HL-60/S4 treated with retinoic acid at 250 ng/mL for 4 days and 3 days (cell line): ENCODE measurements around the gene SSTR5.
"Not testable (repeated sequence)": the region's sequence is repeated elsewhere in the genome, so short reads cannot be mapped to it uniquely, and the experiment has no call there.

Experiments used
- in situ Hi-C: fragments of 300-500 bp; cut with MboI; formaldehyde crosslinking; loops from 2 replicates; pipeline ENCODE4 v1.7.0; 2022; ENCODE audit warnings: low sequenced_read_pairs

The SSTR5 gene

GRCh38 chr16:1084971-1085370, 12.4 kb downstream of the SSTR5 start:
- in situ Hi-C loops: no loop called here

- in situ Hi-C loops: not testable (repeated sequence)
Measured at GRCh38 chr16:1086443-1086842, 13.9 kb downstream of the SSTR5 start.

DNA sequence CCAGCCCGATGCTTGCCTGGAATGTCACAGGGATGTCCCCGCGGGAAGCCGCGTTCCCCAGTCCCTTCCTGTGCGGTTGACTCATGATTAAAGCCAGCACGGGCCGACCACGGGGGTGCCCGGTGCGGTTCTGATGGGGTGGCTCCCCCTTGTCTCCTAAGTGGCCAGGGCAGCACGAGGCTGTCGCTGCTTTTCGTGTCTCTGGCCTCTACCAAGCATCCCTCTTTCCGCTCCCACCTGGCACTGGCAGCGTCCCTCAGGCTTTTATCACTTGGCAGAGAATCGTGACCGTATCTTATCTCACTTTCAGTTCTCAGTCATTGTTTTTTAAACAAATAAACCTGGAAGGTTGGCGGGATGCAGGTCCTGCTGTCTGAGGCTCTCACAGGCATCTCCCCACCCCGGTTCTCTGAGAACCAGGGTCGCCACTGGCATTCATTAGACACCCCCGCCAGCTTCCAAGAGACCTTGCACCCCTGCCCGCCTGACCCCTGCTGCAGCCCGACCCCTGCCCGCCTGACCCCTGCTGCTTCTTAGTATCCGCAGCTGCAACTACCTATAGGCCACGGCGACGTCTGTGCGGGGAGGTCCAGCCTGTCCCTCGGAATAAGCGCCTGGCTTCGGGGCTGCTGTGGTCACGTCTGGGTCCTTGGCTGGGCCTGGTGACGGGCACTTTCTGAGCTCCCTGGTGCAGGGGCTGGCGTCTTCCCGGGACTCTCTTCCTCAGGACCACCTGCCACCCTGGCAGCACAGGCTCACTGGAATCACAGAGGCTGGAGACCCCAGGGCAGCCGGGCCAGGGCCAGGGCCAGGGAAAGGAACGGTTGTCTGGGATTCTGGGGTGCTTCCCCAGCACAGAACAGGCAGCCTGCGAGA, 16.0 kb downstream of the SSTR5 start:
- in situ Hi-C loops: no loop called here

GRCh38 chr16:1089439-1089821, 16.9 kb downstream of the SSTR5 start:
- in situ Hi-C loops: no loop called here

DNA sequence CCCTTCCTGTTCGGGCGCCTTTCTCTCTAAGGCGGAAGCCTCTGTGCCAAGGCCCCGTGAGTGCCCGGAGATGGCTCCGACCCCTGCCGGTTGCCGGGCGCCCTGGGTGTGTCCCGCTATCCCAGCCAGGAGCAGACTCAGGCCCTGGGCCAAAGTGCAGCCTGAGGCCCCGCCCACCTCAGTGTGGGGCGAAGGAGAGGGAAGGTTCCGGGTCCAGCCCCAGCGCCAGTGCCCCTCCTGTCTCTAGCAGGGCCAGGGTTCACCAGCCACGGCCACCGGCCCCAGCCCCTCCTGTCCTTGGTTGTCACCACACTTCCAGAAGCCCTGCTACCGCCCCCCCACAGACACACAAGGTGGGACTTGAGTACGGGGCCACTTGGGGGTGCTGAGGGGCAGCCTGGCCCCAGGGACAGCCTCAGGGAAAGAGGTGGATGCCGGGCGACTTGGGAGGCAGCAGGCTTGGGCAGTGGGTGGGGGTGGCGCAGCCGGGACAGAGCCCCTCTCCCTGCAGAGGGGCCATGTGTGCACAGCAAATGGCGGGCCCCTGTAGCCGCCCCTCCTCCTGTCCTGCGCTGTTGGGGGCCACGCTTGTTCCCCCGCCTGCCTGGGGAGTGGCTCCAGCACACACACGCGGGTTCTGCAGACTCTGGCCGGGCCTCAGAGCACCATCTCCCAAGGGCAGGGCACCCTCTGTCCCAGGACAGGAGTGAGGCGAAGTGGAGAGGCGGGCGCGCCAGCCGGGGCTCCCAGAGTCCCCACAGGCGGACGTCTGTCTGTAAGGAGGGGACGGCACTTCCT, 17.5 kb downstream of the SSTR5 start:
- in situ Hi-C loops: no loop called here

DNA sequence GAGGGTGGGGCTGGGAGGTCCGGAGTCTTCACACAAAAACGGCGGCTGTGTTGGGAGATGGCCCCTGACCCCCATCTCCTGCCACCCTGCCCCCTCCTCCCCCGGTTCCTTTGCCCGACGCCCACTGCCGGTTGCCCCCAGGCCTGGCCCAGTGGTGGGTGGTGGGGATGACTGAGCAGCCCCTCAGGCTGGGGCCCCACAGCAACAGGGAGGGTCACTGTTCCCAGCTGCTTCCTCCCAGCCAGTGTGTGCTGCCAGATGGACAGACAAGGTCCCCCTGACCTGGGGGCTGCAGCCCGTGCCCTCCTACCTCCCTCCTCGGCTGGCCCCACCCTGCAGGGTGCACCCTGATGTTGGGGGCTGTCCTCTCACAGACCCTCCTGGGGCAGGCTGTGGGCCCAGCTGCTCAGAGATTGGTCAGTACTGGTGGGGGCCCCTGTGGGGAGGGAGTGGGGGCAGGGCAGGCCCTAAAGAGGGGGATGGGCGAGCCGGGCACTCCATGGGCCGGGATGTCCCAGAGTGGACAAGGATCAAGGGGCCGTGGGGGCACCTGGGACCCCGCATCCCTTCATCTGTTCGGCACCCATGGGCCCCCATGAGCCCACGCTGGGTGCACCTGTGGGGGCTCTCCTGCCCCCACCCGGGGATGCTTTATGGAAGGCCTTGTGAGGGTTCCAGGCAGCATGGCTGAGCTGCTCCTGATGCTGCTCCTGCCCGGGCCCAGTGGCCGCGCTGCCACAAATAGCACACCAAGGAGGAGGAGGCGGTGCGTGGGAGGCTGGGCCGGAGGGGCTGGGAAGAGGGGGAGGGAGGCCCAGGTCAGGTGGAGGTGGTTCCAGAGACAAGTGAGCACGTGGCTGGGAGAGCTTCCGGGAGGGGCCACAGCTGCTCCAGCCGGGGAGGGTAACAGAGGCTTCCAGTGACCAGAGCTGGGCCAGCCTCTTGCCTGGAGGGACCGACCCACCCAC, 18.4 kb downstream of the SSTR5 start:
- in situ Hi-C loops: no loop called here

GRCh38 chr16:1091992-1092552, 19.5 kb downstream of the SSTR5 start:
- in situ Hi-C loops: no loop called here

DNA sequence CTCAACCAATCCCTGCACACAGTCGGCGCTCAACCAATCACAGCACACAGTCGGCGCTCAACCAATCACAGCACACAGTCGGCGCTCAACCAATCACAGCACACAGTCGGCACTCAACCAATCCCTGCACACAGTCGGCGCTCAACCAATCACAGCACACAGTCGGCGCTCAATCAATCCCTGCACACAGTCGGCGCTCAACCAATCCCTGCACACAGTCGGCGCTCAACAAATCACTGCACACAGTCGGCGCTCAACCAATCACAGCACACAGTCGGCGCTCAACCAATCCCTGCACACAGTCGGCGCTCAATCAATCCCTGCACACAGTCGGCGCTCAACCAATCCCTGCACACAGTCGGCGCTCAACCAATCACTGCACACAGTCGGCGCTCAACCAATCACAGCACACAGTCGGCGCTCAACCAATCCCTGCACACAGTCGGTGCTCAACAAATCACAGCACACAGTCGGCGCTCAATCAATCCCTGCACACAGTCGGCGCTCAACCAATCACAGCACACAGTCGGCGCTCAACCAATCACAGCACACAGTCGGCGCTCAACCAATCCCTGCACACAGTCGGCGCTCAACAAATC, 20.2 kb downstream of the SSTR5 start:
- in situ Hi-C loops: not testable (repeated sequence)

DNA sequence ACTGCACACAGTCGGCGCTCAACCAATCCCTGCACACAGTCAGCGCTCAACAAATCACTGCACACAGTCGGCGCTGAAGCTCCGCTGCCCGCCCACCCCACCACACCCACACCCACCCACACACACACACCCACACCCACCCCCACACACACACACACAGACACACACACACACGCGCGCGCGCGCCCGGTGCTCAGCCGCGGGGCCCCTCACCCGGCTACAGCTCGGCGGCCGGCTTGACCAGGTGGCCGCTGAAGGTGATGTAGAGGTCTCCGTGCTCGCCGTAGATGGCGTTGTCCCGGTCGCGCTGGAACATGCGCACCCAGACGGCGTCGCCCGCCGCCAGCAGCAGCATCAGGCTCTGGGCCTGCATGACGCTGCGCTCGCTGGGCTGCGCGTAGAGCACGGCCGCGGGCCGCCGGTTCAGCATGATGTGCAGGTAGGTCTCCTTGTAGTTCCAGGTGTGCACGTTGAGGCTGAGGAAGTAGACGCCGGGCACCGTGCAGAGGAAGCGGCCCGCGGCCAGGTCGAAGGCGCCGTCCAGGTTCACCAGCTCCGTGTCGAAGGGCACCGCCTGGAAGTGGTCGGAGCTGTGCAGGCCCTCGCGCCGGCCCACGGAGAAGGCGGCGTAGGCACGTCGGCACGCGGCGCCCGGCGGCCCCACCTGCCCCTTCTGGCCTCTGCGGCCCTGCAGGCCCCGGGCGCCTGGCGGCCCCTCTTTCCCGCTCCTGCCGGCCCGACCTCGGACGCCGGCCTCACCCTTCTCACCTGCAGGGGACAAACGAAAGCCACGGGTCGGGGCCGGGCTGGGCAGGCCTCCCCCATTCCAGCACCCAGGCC, 21.0 kb downstream of the SSTR5 start:
- in situ Hi-C loops: no loop called here

DNA sequence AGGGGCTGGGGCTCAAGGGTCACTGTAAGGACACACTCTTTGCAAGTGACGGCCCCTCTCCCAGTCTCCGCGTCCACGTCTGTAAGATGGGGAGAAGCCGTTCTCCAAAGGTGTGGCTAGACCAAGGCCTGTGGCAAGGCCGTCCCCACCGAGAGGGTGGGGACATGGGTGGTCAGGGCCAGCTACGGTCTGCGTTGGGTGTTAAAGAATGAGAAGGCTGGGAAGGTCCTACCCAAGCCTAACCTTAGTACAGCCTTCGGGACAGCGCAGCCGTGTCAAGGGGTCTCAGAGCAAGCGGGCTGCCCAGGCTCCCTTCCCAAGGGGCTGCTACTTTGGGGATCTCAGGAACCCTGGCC, 21.6 kb downstream of the SSTR5 start:
- in situ Hi-C loops: no loop called here

- in situ Hi-C loops: no loop called here
Measured at GRCh38 chr16:1094601-1095449, 22.3 kb downstream of the SSTR5 start.

- in situ Hi-C loops: no loop called here
Measured at GRCh38 chr16:1095450-1096168, 23.1 kb downstream of the SSTR5 start.

- in situ Hi-C loops: no loop called here
Measured at GRCh38 chr16:1096169-1097082, 23.9 kb downstream of the SSTR5 start, which contains the start of gene C1QTNF8. C1QTNF8 (minus strand) TSS chr16:1096244; CDS start chr16:1094922, 1,322 bp downstream.

- in situ Hi-C loops: no loop called here
Measured at GRCh38 chr16:1097156-1097555, 24.6 kb downstream of the SSTR5 start.

GRCh38 chr16:1097800-1098199, 25.3 kb downstream of the SSTR5 start:
- in situ Hi-C loops: no loop called here

DNA sequence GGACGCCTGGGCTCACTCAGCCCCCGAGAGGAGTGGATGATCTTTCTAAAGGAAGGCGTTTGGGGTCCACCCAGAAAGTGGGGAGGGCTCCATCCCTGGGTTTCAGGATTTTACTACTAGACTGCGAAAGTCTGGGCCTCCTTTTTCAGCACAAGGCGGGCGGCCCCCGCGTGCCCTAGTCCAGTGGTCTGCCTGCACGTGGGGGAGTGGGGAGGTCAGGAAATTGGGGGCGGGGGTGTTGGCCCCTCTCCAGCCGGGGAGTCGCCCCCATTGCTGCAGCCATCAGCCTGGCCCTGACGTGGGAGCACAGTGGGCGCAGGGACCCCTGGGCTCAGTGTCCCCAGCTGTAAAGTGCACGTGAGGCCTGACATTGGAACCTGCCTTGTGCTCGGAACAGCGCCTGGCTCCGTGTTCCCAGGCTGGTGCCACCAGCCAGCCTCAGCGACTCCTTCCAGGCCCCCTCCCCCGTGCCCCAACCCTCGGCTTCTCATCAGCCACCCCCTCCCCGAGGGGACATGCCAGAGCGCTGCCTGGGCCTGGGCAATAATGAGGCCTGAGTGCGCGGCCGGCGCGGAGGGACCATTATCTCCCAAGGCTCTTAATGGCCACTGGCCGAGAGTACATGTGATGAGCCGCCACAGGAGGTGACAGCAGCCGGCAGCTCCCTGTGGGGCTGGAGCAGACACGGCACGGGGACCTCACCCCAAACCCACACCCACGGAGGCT, 25.9 kb downstream of the SSTR5 start:
- in situ Hi-C loops: no loop called here
